ENCODE data around the gene SMAD6. TPM values are rescaled to one million over a fixed set of nuclear protein-coding genes. Genes with fewer than 3 reads are reported as not detected.

SMAD6 gene
- total and polyA plus RNA-seq, 2 donors (not counting 1 experiment from before 2014, with no cell fraction given): 0.03 to 0.37 TPM

GRCh38 chr15:66654361-66654738 is 47.7 kb upstream of the SMAD6 start:
- peak overlapping the region; percentile 68 for H3K4me2 ChIP-seq (replicated peaks; ENCODE audit: low read depth, low read length, poor library complexity, severe bottlenecking)
- TF ChIP-seq CTCF (IDR thresholded peaks at IDR 0.05) (no peak), EZH2 (IDR thresholded peaks at IDR 0.05; ENCODE audit: borderline replicate concordance, insufficient read depth, low read depth, low read length, poor library complexity, severe bottlenecking) (no peak)
- no peaks in the 10 kb centered on the region for H3K36me3 ChIP-seq (replicated peaks in 1 of 2; ENCODE audit: control extremely low read depth in 1 of 2, control insufficient read depth in 1 of 2, extremely low read depth in 1 of 2, insufficient read depth in 2 of 2, low read length in 1 of 2)
- Mint-ChIP-seq H3K4me3 (peak overlapping the region; percentile 50), H3K9me3 (ENCODE audit: insufficient read depth) (no peaks in the 10 kb centered on the region), H3K27ac (no peak overlapping the region), H3K4me1 (peaks cover 11% of the 10 kb centered on the region), H3K27me3 (peaks cover 38% of the 10 kb centered on the region)
- no peaks in the 10 kb centered on the region for H3K79me2 ChIP-seq (ENCODE audit: control insufficient read depth, insufficient read depth, low read length)
- intact Hi-C loops (cut with micrococcal nuclease): no loop called here
- no peaks in the 10 kb centered on the region for H3K9me3 ChIP-seq (ENCODE audit: control extremely low read depth in 1 of 3, control insufficient read depth in 2 of 3, insufficient read depth in 1 of 3, low read length in 2 of 3)
- peaks cover 0 to 6% of the 10 kb centered on the region in 2 donors for H3K4me1 ChIP-seq (ENCODE audit: control insufficient read depth in 2 of 2, insufficient read depth in 2 of 2, low read length in 2 of 2)
- DNase-seq: no peak
- 78% methylated on average over 11 of the region's 12 CpGs for WGBS (ENCODE audit: insufficient coverage)
- H2AFZ ChIP-seq (ENCODE audit: insufficient read depth, low read depth, low read length, poor library complexity, severe bottlenecking): peak overlapping the region; percentile 73
- H3K9ac ChIP-seq (ENCODE audit: low read length): no peak overlapping the region
- peak; percentile 49 for ATAC-seq (ENCODE audit: low read depth)
- H3K27ac ChIP-seq (ENCODE audit: low read length in 2 of 2): no peak overlapping the region
- peak overlapping the region in 1 of 5 experiments; percentile 37 for H3K4me3 ChIP-seq (ENCODE audit: control extremely low read depth in 1 of 5, extremely low read depth in 1 of 5, insufficient read depth in 1 of 5, low read depth in 2 of 5, low read length in 4 of 5)
- CTCF ChIA-PET: no interaction called here
- no peaks in the 10 kb centered on the region for H4K20me1 ChIP-seq (ENCODE audit: control insufficient read depth, insufficient read depth, low read length, poor library complexity, severe bottlenecking)
- H3K27me3 ChIP-seq (replicated peaks in 1 of 4; ENCODE audit: control extremely low read depth in 1 of 4, control insufficient read depth in 3 of 4, insufficient read depth in 4 of 4, low read length in 3 of 4): peaks cover 0 to 5% (median 2%) of the 10 kb centered on the region in 4 experiments
- POLR2A ChIA-PET: no interaction called here

- peak overlapping the region; percentile 68 for H3K4me2 ChIP-seq (replicated peaks; ENCODE audit: low read depth, low read length, poor library complexity, severe bottlenecking)
- POLR2A ChIA-PET: no interaction called here
- peaks cover 11% of the 10 kb centered on the region for H3K4me1 Mint-ChIP-seq
- no peak for TF ChIP-seq EZH2 (IDR thresholded peaks at IDR 0.05; ENCODE audit: borderline replicate concordance, insufficient read depth, low read depth, low read length, poor library complexity, severe bottlenecking)
- TF ChIP-seq CTCF (IDR thresholded peaks at IDR 0.05): no peak
- H3K27ac Mint-ChIP-seq: no peak overlapping the region
- CTCF ChIA-PET: interaction anchor here (0.6 to 0.7 kb wide), 2 partner anchors 31 to 179 kb away, joined by 3 read pairs; no protein-coding TSS in a partner anchor
- peak overlapping the region in 1 of 5 experiments; percentile 37 for H3K4me3 ChIP-seq (ENCODE audit: control extremely low read depth in 1 of 5, extremely low read depth in 1 of 5, insufficient read depth in 1 of 5, low read depth in 2 of 5, low read length in 4 of 5)
- peak overlapping the region in 1 of 2 donors; percentile 17 for H3K27ac ChIP-seq (ENCODE audit: low read length in 2 of 2)
- DNase-seq (no peak), ATAC-seq (ENCODE audit: low read depth) (peak; percentile 47)
- WGBS (ENCODE audit: insufficient coverage): 61% methylated on average over 31 of the region's 45 CpGs
- peaks cover 38% of the 10 kb centered on the region for H3K27me3 Mint-ChIP-seq
- H3K9ac ChIP-seq (ENCODE audit: low read length): no peak overlapping the region
- peak overlapping the region; percentile 63 for H3K4me3 Mint-ChIP-seq
- H3K9me3 Mint-ChIP-seq (ENCODE audit: insufficient read depth): no peaks in the 10 kb centered on the region
- H2AFZ ChIP-seq (ENCODE audit: insufficient read depth, low read depth, low read length, poor library complexity, severe bottlenecking): peak overlapping the region; percentile 73
- peaks cover 0 to 6% of the 10 kb centered on the region in 2 donors for H3K4me1 ChIP-seq (ENCODE audit: control insufficient read depth in 2 of 2, insufficient read depth in 2 of 2, low read length in 2 of 2)
- H3K36me3 ChIP-seq (replicated peaks in 1 of 2; ENCODE audit: control extremely low read depth in 1 of 2, control insufficient read depth in 1 of 2, extremely low read depth in 1 of 2, insufficient read depth in 2 of 2, low read length in 1 of 2): no peaks in the 10 kb centered on the region
- H3K9me3 ChIP-seq (ENCODE audit: control extremely low read depth in 1 of 3, control insufficient read depth in 2 of 3, insufficient read depth in 1 of 3, low read length in 2 of 3): no peaks in the 10 kb centered on the region
- no peaks in the 10 kb centered on the region for H4K20me1 ChIP-seq (ENCODE audit: control insufficient read depth, insufficient read depth, low read length, poor library complexity, severe bottlenecking)
- intact Hi-C loops (cut with micrococcal nuclease): no loop called here
- H3K79me2 ChIP-seq (ENCODE audit: control insufficient read depth, insufficient read depth, low read length): no peaks in the 10 kb centered on the region
- H3K27me3 ChIP-seq (replicated peaks in 1 of 4; ENCODE audit: control extremely low read depth in 1 of 4, control insufficient read depth in 3 of 4, insufficient read depth in 4 of 4, low read length in 3 of 4): peaks cover 0 to 4% (median 1%) of the 10 kb centered on the region in 4 experiments
These were observed 47.2 kb upstream of the SMAD6 start for GRCh38 chr15:66654739-66655375.
